NT2/D1 (cell line): ENCODE data around the gene RIPOR2.

ENCODE experiments used
- YY1 ChIP-seq: IDR thresholded peaks from 2 replicates; pipeline ENCODE4 v1.6.1; 2011; ENCODE audit not compliant: insufficient read length, insufficient read depth
- ZNF274 ChIP-seq: IDR thresholded peaks from 2 replicates; pipeline ENCODE4 v1.6.1; 2011; ENCODE audit warnings: mild to moderate bottlenecking, low read depth, low read length

DNA sequence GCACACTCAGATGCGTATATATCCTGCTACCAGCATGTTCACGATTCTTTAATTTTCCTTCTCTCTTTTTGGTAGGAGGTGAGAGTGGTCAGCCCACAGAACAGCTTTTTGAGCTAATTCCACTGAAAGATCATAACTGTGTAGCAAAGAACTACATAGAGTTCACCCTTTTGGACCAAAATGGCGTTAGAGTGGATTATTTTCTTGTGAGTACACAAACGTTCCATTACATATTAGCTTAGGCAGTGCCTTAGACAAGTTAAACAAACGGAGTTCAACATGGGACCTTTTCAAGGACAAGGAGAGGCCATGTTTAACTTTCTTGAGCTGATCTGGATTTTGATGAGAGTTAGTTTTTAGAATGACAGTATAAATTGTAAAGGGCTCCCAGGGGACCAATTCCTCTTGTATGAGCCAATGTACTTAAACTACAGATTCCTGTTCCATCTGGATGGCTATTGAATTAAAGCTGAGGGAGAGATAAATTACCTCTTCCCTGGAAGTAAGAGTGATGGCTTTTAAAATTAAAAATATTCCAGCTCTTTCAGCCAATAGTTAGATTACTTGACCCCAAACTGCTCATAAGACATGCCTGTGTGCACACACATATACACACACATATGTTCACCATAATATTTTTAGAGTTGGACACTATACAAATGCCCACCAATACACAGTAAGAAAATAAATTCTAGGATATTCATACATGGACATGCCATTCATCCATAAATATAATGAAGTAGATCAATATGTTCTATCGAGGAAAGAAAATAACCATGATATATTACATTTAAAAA lies 111.4 kb downstream of the RIPOR2 start:
- TF ChIP-seq YY1 (no peak), ZNF274 (no peak)
